IMR-90 (cell line): ENCODE data around the gene IKZF3. TPM values are rescaled to one million over a fixed set of nuclear protein-coding genes. Genes with fewer than 3 reads are reported as not detected.

Experiments used
- ATAC-seq: fragments of 200-7000 bp; cut with Tn5 transposase; 2 replicates; pipeline ENCODE4 v1.9.1; 2020; ENCODE audit warnings: low read depth, mild to moderate bottlenecking, moderate library complexity
- BruUV-seq: library from RNA; stranded (reverse); fragments of 400-500 nt; replicated peaks from 2 replicates; lab custom pipeline; 2021; lab: Mats Ljungman, UMichigan
- CTCF ChIA-PET: fragments of 300-600 bp; formaldehyde crosslinking; extraction: SDS; loops from one replicate; lab custom pipeline; 2021; ENCODE audit warnings: antibody characterized with exemption; lab: Yijun Ruan, JAX
- POLR2A ChIA-PET: fragments of 300-600 bp; sonication (Branson Sonifier 250); formaldehyde crosslinking; loops from one replicate; lab custom pipeline; 2022; ENCODE audit warnings: antibody characterized with exemption; ENCODE audit not compliant: unreplicated experiment; lab: Charles Lee
- DNase-seq: peaks from one replicate; pipeline ENCODE4 v3.0.0; 2013
- H2AFZ ChIP-seq: replicated peaks from 2 replicates; pipeline ENCODE3; 2013; ENCODE audit warnings: low read length, mild to moderate bottlenecking; ENCODE audit not compliant: poor library complexity
- H2AK5ac ChIP-seq: 2 replicates; pipeline ENCODE4 v1.6.1; 2013; ENCODE audit warnings: low read depth, low read length, inconsistent platforms
- H2AK9ac ChIP-seq: replicated peaks from 2 replicates; pipeline ENCODE3; 2013; ENCODE audit warnings: mild to moderate bottlenecking, low read depth, low read length, moderate library complexity; ENCODE audit not compliant: poor library complexity
- H2BK120ac ChIP-seq: 2 replicates; pipeline ENCODE4 v1.6.1; 2013; ENCODE audit warnings: low read depth, low read length, inconsistent platforms
- H2BK15ac ChIP-seq: 3 replicates; pipeline ENCODE4 v1.6.1; 2013; ENCODE audit warnings: low read depth, low read length, inconsistent platforms
- H2BK20ac ChIP-seq: 2 replicates; pipeline ENCODE4 v1.6.1; 2013; ENCODE audit warnings: low read depth, mild to moderate bottlenecking, inconsistent platforms, low read length, moderate library complexity
- H2BK5ac ChIP-seq: 2 replicates; pipeline ENCODE4 v1.6.1; 2013; ENCODE audit warnings: mild to moderate bottlenecking, low read depth, low read length, inconsistent platforms; ENCODE audit not compliant: poor library complexity, severe bottlenecking
- H3K14ac ChIP-seq: replicated peaks from 2 replicates; pipeline ENCODE4 v1.6.1; 2013; ENCODE audit warnings: low read depth, low read length, inconsistent platforms
- H3K18ac ChIP-seq: 2 replicates; pipeline ENCODE4 v1.6.1; 2013; ENCODE audit warnings: low read depth, low read length, control low read depth
- H3K23ac ChIP-seq: 2 replicates; pipeline ENCODE4 v1.6.1; 2013; ENCODE audit warnings: low read depth, low read length, inconsistent platforms
- H3K27ac ChIP-seq: 2 replicates; pipeline ENCODE4 v1.5.1; 2013; ENCODE audit warnings: mild to moderate bottlenecking, control low read depth, low read length; ENCODE audit not compliant: insufficient read depth
- H3K27me3 ChIP-seq: 2 replicates; pipeline ENCODE4 v1.6.1; 2013; ENCODE audit warnings: low read length; ENCODE audit not compliant: control insufficient read depth, insufficient read depth
- H3K36me3 ChIP-seq: 2 replicates; pipeline ENCODE4 v1.6.1; 2013; ENCODE audit warnings: low read length, mixed read lengths; ENCODE audit not compliant: control insufficient read depth, insufficient read depth
- H3K4ac ChIP-seq: 2 replicates; pipeline ENCODE4 v1.6.1; 2013; ENCODE audit warnings: low read depth, low read length, inconsistent platforms
- H3K4me1 ChIP-seq: 2 replicates; pipeline ENCODE4 v1.6.1; 2013; ENCODE audit warnings: low read length, mixed read lengths; ENCODE audit not compliant: control insufficient read depth, insufficient read depth
- H3K4me2 ChIP-seq: 2 replicates; pipeline ENCODE4 v1.6.1; 2013; ENCODE audit warnings: low read depth, mild to moderate bottlenecking, control low read depth, low read length, moderate library complexity
- H3K4me3 ChIP-seq: 2 replicates; pipeline ENCODE4 v1.5.1; 2013; ENCODE audit warnings: low read depth, mild to moderate bottlenecking, control low read depth, low read length, moderate library complexity; ENCODE audit not compliant: insufficient read depth
- H3K56ac ChIP-seq: 2 replicates; pipeline ENCODE4 v1.6.1; 2013; ENCODE audit warnings: low read length, inconsistent platforms; ENCODE audit not compliant: insufficient read depth; ENCODE audit errors: extremely low read depth
- H3K79me1 ChIP-seq, 2 experiments: 2 replicates each; pipeline ENCODE4 v1.6.1; 2013; ENCODE audit warnings: low read length in 2 of 2, inconsistent platforms in 1 of 2, low read depth in 1 of 2
- H3K9ac ChIP-seq: 2 replicates; pipeline ENCODE4 v1.6.1; 2013; ENCODE audit warnings: low read depth, low read length, control low read depth
- H3K9me1 ChIP-seq: 2 replicates; pipeline ENCODE4 v1.6.1; 2013; ENCODE audit warnings: low read length, inconsistent platforms; ENCODE audit not compliant: insufficient read depth
- H3K9me3 ChIP-seq: 2 replicates; pipeline ENCODE4 v1.6.1; 2013; ENCODE audit warnings: low read length; ENCODE audit not compliant: control insufficient read depth, insufficient read depth
- H4K20me1 ChIP-seq: 2 replicates; pipeline ENCODE4 v1.6.1; 2013; ENCODE audit warnings: low read length, inconsistent platforms; ENCODE audit not compliant: insufficient read depth
- H4K5ac ChIP-seq: 2 replicates; pipeline ENCODE4 v1.6.1; 2013; ENCODE audit warnings: mild to moderate bottlenecking, low read depth, low read length, control low read depth
- H4K8ac ChIP-seq, 2 experiments: 2 replicates each; pipeline ENCODE4 v1.6.1; 2013; ENCODE audit warnings: low read depth in 2 of 2, low read length in 2 of 2, control low read depth in 1 of 2, inconsistent platforms in 1 of 2
- H4K91ac ChIP-seq: 2 replicates; pipeline ENCODE4 v1.6.1; 2013; ENCODE audit warnings: low read depth, low read length, inconsistent platforms; ENCODE audit not compliant: insufficient read depth
- ELK1 ChIP-seq: fragments of 150-350 bp; IDR thresholded peaks from 2 replicates; pipeline ENCODE4 v1.6.1; 2016; ENCODE audit warnings: low read depth, mild to moderate bottlenecking, low read length, moderate library complexity, borderline replicate concordance
- WGBS, 2 experiments: methylation state at CpG; one replicate each; pipeline versions ENCODE4 v1.1.5 to v1.1.7; 2013; ENCODE audit warnings: missing lambda C conversion rate in 2 of 2; ENCODE audit not compliant: insufficient read length in 1 of 2; ENCODE audit errors: extremely low coverage in 2 of 2; 5-methylcytosine and 5-hydroxymethylcytosine counted together
- dilution Hi-C: fragments of 300-500 bp; cut with HindIII; formaldehyde crosslinking; loops from one replicate; pipeline ENCODE4 v1.14.3; 2018; ENCODE audit warnings: low sequenced_read_pairs; ENCODE audit not compliant: unreplicated experiment
- in situ Hi-C: fragments of 300-500 bp; cut with MboI; formaldehyde crosslinking; loops from 3 replicates; pipeline ENCODE4 v1.14.3; 2019; ENCODE audit warnings: low sequenced_read_pairs, inconsistent platforms, mixed read lengths
- intact Hi-C: fragments of 100-400 bp; cut with micrococcal nuclease; formaldehyde crosslinking; loops from 2 replicates; pipeline ENCODE4 v1.10.0; 2022
- polyA plus RNA-seq, 3 experiments: library from polyadenylated mRNA; depleted of rRNA; stranded (reverse); fragments of >200 nt; gene quantifications; 2 replicates each; pipeline ENCODE4 v1.2.3, GENCODE V29; 2012; ENCODE audit warnings: low replicate concordance in 1 of 3
- total RNA-seq: library from RNA; depleted of rRNA; stranded (reverse); fragments of >200 nt; gene quantifications from 2 replicates; pipeline ENCODE4 v1.2.3, GENCODE V29; 2012

IKZF3 gene
- total and polyA plus RNA-seq, 2 of the 4 experiments (the other 2 are of a cell fraction) = not detected

- no TSS peak for BruUV-seq
- H2AK5ac ChIP-seq = no peak overlapping the region
- no peaks in the 10 kb centered on the region for H3K9me1 ChIP-seq
- H2AK9ac ChIP-seq = no peak overlapping the region
- H4K8ac ChIP-seq = no peak overlapping the region
- peaks cover 7% of the 10 kb centered on the region for H3K9me3 ChIP-seq
- H3K4me3 ChIP-seq = no peak overlapping the region
- H2BK15ac ChIP-seq = no peak overlapping the region
- H3K18ac ChIP-seq = no peak overlapping the region
- POLR2A ChIA-PET = no interaction called here
- no peaks in the 10 kb centered on the region for H3K36me3 ChIP-seq
- dilution Hi-C loops (no loop called here), in situ Hi-C loops (no loop called here), intact Hi-C loops (no loop called here)
- no peak overlapping the region for H3K56ac ChIP-seq
- TF ChIP-seq ELK1 = no peak
- ATAC-seq = no peak
- no peak overlapping the region for H3K27ac ChIP-seq
- no peak overlapping the region for H3K9ac ChIP-seq
- H4K5ac ChIP-seq = no peak overlapping the region
- CTCF ChIA-PET = no interaction called here
- no peak overlapping the region for H3K14ac ChIP-seq
- no peak overlapping the region for H2BK20ac ChIP-seq
- no peak overlapping the region for H3K23ac ChIP-seq
- H3K4me2 ChIP-seq = no peak overlapping the region
- no peaks in the 10 kb centered on the region for H3K4me1 ChIP-seq
- H2AFZ ChIP-seq = no peak overlapping the region
- no CpG with 5 or more reads among the region's 3 CpGs for WGBS, 2 experiments
- H4K91ac ChIP-seq = no peak overlapping the region
- H2BK120ac ChIP-seq = no peak overlapping the region
- no peaks in the 10 kb centered on the region for H4K20me1 ChIP-seq
- no peak overlapping the region for H2BK5ac ChIP-seq
- no peaks in the 10 kb centered on the region for H3K79me1 ChIP-seq
- no peak for DNase-seq
- H3K27me3 ChIP-seq = peaks cover 53% of the 10 kb centered on the region
- H3K4ac ChIP-seq = no peak overlapping the region
Measured at GRCh38 chr17:39767147-39767546, 97.0 kb downstream of the IKZF3 start.
